Upper lobe of left lung (tissue), 6 donors: ENCODE results near the gene ASTN2. TPM values are rescaled to one million over a fixed set of nuclear protein-coding genes. Genes with fewer than 3 reads are reported as not detected.

Experiments
- ATAC-seq, 2 donors: fragments of 200-7000 bp; cut with Tn5 transposase; one replicate each; pipeline ENCODE4 v1.9.1; 2022; ENCODE audit warnings: mild to moderate bottlenecking in 2 of 2, moderate library complexity in 2 of 2; ENCODE audit not compliant: low FRiP score in 2 of 2
- DNase-seq, 2 donors: peaks; one replicate each; pipeline ENCODE4 v3.0.0-alpha.2; 2019 to 2020
- H3K27ac ChIP-seq, 4 donors: fragments of 200-600 bp; sonication (generic); one replicate each; pipeline ENCODE4 v1.5.1; 2016 to 2019
- H3K27me3 ChIP-seq, 4 donors: fragments of 200-600 bp; sonication (generic); one replicate each; pipeline ENCODE4 v1.5.1; 2017 to 2019
- H3K36me3 ChIP-seq, 4 donors: fragments of 200-600 bp; sonication (generic); one replicate each; pipeline ENCODE4 v1.5.1; 2016 to 2019
- H3K4me1 ChIP-seq, 4 donors: fragments of 200-600 bp; sonication (generic); one replicate each; pipeline ENCODE4 v1.5.1; 2018 to 2019
- H3K4me3 ChIP-seq, 4 donors: fragments of 200-600 bp; sonication (generic); one replicate each; pipeline ENCODE4 v1.5.1; 2017 to 2019; ENCODE audit warnings: mild to moderate bottlenecking in 2 of 4, moderate library complexity in 1 of 4
- H3K9me3 ChIP-seq, 4 donors: fragments of 200-600 bp; sonication (generic); one replicate each; pipeline ENCODE4 v1.5.1; 2018 to 2019
- CTCF ChIP-seq, 6 experiments: fragments of 450-650 bp in 4 of 6; fragments of 200-600 bp in 2 of 6; sonication (generic) in 2 of 6; IDR thresholded peaks; one replicate each; pipeline ENCODE4 v1.5.1; 2016 to 2019; ENCODE audit warnings: antibody characterized with exemption in 6 of 6
- EP300 ChIP-seq, 4 donors: sonication (generic); formaldehyde crosslinking; IDR thresholded peaks; one replicate each; pipeline ENCODE4 v1.5.1; 2017; ENCODE audit warnings: antibody characterized with exemption in 4 of 4, control low read depth in 2 of 4
- POLR2A ChIP-seq, 4 donors: fragments of 450-650 bp; IDR thresholded peaks; one replicate each; pipeline ENCODE4 v1.5.1; 2016 to 2017; ENCODE audit warnings: antibody characterized with exemption in 4 of 4, mild to moderate bottlenecking in 2 of 4
- POLR2AphosphoS5 ChIP-seq, 2 donors: sonication (generic); formaldehyde crosslinking; IDR thresholded peaks; one replicate each; pipeline ENCODE4 v1.5.1; 2017; ENCODE audit warnings: antibody characterized with exemption in 2 of 2
- WGBS, 2 donors: methylation state at CpG; one replicate each; pipeline ENCODE4 v1.1.5; 2017 to 2018; 5-methylcytosine and 5-hydroxymethylcytosine counted together
- total RNA-seq, 6 donors: library from RNA; depleted of rRNA in 4 of 6; stranded (reverse); fragments of >200 nt in 4 of 6; gene quantifications; one replicate each; pipeline versions ENCODE4 v1.1.0 to v1.2.1, GENCODE V29; 2016 to 2021
- donor health status: DM: no; HTN: no; CAD: no; lungs with moderate emphysema.
- donor health status: DM: no; HTN: yes; CAD: no; lungs with severe emphysema.

ASTN2 gene
- total RNA-seq, 6 donors from 2014 or later: 2.0 to 7.5 (median 3.4) TPM

GRCh38 chr9:116467740-116468351, 947.0 kb downstream of the ASTN2 start:
- Histone ChIP-seq H3K27me3 (no peaks in the 10 kb centered on the region), H3K36me3 (no peaks in the 10 kb centered on the region), H3K4me1 (no peaks in the 10 kb centered on the region), H3K27ac (no peak overlapping the region), H3K4me3 (no peak overlapping the region), H3K9me3 (no peaks in the 10 kb centered on the region)
- ATAC-seq (no peak), DNase-seq (no peak)
- WGBS, 2 donors: 73 to 79% methylated on average over 3 of the region's 3 CpGs
- TF ChIP-seq EP300 (IDR thresholded peaks at IDR 0.05) (no peak), CTCF (IDR thresholded peaks at IDR 0.05) (no peak), POLR2A (IDR thresholded peaks at IDR 0.05) (no peak), POLR2AphosphoS5 (IDR thresholded peaks at IDR 0.05) (no peak)

GRCh38 chr9:116466271-116467235, 948.3 kb downstream of the ASTN2 start:
- no peak for TF ChIP-seq EP300 (IDR thresholded peaks at IDR 0.05)
- TF ChIP-seq POLR2AphosphoS5 (IDR thresholded peaks at IDR 0.05): no peak
- no peak for TF ChIP-seq POLR2A (IDR thresholded peaks at IDR 0.05)
- TF ChIP-seq CTCF (IDR thresholded peaks at IDR 0.05): no peak
- no peak overlapping the region for H3K4me3 ChIP-seq
- no peaks in the 10 kb centered on the region for H3K9me3 ChIP-seq
- H3K4me1 ChIP-seq: no peaks in the 10 kb centered on the region
- H3K27me3 ChIP-seq: no peaks in the 10 kb centered on the region
- H3K36me3 ChIP-seq: no peaks in the 10 kb centered on the region
- H3K27ac ChIP-seq: no peak overlapping the region
- ATAC-seq (no peak), DNase-seq (no peak)
- WGBS, 2 donors: 49 to 64% methylated on average over 5 of the region's 5 CpGs

GRCh38 chr9:116465576-116466270, 949.1 kb downstream of the ASTN2 start:
- DNase-seq (no peak), ATAC-seq (no peak)
- 82 to 83% methylated on average over 9 of the region's 9 CpGs for WGBS, 2 donors
- Histone ChIP-seq H3K4me1 (no peaks in the 10 kb centered on the region), H3K27ac (no peak overlapping the region), H3K36me3 (no peaks in the 10 kb centered on the region), H3K9me3 (no peaks in the 10 kb centered on the region), H3K27me3 (no peaks in the 10 kb centered on the region), H3K4me3 (no peak overlapping the region)
- TF ChIP-seq EP300 (IDR thresholded peaks at IDR 0.05) (no peak), POLR2A (IDR thresholded peaks at IDR 0.05) (no peak), CTCF (IDR thresholded peaks at IDR 0.05) (no peak), POLR2AphosphoS5 (IDR thresholded peaks at IDR 0.05) (no peak)

GRCh38 chr9:116464987-116465571, 949.8 kb downstream of the ASTN2 start:
- Histone ChIP-seq H3K36me3 (no peaks in the 10 kb centered on the region), H3K4me3 (no peak overlapping the region), H3K27ac (no peak overlapping the region), H3K9me3 (no peaks in the 10 kb centered on the region), H3K4me1 (no peaks in the 10 kb centered on the region), H3K27me3 (no peaks in the 10 kb centered on the region)
- TF ChIP-seq CTCF (IDR thresholded peaks at IDR 0.05): no peak
- TF ChIP-seq POLR2A (IDR thresholded peaks at IDR 0.05): no peak
- no peak for TF ChIP-seq EP300 (IDR thresholded peaks at IDR 0.05)
- no peak for TF ChIP-seq POLR2AphosphoS5 (IDR thresholded peaks at IDR 0.05)
- DNase-seq: no peak
- 71 to 79% methylated on average over 11 to 12 of the region's 12 CpGs for WGBS, 2 donors
- no peak for ATAC-seq
